GM21576 (cell line): ENCODE data around the gene ATG9A.
A peak's percentile ranks its signal among the peaks of the same experiment; 100 is the strongest.
"Not testable (repeated sequence)": the region's sequence is repeated elsewhere in the genome, so short reads cannot be mapped to it uniquely, and the experiment has no call there.

Source experiments
- ATAC-seq: cut with Tn5 transposase; IDR thresholded peaks from one replicate; pipeline ENCODE4 v1.9.1; 2021; ENCODE audit warnings: mild to moderate bottlenecking, moderate library complexity; ENCODE audit not compliant: unreplicated experiment

ATG9A gene

GRCh38 chr2:219207134-219207883, 22.1 kb downstream of the ATG9A start:
- no peak for ATAC-seq

DNA sequence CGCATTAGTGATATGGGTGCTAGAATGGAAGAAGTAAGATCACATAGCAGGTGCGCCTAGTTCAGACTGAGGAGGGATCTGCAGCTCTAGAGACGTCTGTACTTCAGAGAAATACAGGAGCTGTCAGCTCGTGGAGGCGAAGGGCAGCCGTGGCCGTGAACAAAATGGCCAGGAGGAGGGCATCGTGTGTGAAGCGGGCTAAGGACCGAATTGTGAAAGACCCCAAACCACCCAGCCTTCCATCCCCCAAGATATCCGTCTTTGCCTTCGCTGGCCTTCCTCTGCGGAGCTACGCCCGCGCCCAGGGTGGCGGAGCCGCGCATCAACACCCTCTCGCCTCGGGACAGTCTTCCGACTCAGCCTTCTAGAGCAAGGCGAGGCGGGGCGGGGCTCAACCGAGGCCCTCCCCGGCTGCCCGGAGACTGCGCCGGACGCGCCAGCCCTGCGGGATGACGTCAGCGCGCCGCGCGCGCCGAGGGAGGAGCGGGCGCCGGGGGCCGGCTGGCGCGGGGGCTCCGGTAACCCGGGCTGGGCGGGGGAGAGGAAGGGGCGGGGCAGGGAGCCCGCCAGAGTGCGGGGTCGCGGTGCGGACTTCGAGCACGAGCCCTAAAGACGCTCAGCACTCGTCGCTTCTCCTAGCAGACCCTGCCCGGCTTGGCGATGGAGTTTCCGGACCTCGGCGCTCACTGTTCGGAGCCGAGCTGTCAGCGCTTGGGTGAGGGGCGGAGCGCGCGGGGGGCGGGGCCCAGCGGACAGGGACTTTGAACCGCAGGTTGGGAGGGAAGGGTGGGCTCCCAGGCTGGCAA, 22.9 kb downstream of the ATG9A start, which contains the start of gene ZFAND2B:
ZFAND2B (plus strand) TSS at position 455 of the 806 bp plus-strand sequence; CDS start at position 661, 206 bp downstream.
- ATAC-seq: peak; percentile 98

DNA sequence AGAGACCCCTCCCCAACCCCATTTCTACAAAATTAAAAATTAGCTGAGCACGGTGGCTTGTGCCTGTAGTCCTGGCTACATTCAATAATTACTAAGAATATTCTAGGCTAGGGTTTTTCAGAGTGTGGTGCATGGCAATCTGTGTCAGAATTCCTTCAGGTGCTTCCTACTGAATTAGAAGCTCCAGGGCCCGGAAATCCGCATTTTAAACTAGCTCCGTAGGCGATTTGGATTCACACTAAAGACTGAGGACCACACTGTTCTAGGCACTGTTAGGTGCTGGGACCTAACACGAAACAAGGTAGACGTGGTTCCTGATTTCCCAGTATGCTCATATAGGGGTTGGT, 23.5 kb downstream of the ATG9A start:
- ATAC-seq: no peak

DNA sequence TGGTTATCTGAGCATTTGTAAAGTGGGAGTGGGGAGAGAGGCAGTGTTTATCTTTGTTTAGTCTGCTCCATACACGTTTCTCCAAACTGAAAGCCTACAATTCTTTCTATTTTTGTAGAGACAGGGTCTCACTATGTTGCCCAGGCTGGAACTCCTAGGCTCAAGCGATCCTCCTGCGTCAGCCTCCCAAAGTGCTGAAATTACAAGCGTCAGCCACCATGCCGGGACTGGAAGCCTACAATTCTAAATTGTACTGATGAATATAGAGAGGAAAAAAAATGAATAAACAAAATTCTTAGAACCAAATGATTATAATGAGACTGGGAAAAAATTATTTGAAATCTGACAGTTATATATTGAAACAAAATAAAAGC, 24.3 kb downstream of the ATG9A start:
- ATAC-seq: no peak

DNA sequence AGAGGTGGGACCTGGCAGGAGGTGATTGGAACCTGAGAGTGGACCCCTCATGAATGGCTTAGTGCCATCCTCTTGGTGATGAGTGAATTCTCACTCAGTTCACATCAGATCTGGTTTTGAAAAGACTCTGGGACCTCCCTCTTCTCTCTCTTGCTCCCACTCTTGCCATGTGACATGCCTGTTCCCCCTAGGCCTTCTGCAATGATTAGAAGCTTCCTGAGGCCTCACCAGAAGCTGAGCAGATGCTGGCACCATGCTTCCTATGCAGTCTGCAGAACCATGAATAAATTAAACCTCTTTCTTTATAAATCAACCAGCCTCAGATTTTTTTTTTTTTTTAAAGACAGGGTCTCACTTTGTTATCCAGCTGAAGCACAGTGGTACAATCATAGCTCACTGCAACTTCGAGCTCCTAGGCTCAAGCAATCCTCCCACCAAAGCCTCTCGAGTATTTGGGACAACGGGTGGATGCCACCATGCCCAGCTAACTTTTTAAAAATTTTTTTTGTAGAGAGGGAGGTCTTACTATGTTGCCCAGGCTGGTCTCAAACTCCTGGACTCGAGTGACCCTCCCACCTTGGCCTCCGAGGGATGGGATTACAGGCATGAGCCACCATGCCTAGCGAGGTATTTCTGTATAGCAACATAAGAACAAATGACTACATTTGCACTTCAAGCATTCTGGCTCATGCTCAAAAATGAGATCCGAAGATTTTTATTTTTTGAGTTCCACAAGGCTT, 24.8 kb downstream of the ATG9A start:
- no peak for ATAC-seq

DNA sequence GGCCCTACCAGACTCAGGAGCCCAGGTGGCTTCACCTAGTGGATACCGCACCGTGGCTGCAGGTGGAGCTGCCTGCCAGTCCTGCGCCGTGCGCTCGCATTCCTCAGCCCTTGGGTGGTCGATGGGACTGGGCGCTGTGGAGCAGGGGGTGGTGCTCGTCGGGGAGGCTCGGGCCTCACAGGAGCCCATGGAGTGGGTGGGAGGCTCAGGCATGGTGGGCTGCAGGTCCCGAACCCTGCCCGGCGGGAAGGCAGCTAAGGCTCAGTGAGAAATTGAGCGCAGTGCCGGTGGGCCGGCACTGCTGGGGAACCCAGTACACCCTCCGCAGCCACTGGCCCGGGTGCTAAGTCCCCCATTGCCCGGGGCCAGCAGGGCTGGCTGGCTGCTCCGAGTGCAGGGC, 28.1 kb downstream of the ATG9A start:
- not testable (repeated sequence) for ATAC-seq

- not testable (repeated sequence) for ATAC-seq
These were observed 28.7 kb downstream of the ATG9A start for GRCh38 chr2:219200502-219201326.

DNA sequence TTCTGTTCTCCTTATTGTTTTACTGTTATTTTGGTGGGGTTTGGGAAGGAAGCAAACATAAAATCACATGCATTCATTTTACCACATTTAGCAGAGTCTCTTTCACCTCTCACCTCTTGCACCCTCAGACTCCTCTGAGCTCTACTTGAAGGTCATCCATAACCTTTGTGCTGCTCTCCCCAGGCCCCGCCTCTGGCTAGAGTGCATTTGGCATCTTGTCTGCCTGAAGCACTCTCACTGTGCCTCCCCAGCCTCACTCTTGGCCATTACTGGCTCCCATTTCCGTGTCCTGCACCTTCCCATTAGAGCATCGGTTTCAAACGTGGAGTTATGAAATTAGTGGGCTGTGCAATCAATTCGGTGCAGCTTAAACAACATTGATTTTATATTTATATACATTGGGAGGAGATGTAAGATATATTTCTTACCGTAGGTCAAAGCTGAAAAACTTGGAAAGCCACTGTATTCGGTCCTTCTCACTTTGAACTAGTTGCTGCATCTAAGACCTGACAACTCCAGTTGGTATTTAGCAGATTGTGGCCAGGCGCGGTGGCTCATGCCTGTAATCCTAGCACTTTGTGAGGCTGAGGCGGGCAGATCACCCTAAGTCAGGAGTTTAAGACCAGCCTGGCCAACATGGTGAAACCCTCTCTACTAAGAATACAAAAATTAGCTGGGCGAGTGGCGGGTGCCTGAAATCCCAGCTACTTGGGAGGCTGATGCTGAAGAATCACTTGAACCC, 29.8 kb downstream of the ATG9A start:
- ATAC-seq: no peak

DNA sequence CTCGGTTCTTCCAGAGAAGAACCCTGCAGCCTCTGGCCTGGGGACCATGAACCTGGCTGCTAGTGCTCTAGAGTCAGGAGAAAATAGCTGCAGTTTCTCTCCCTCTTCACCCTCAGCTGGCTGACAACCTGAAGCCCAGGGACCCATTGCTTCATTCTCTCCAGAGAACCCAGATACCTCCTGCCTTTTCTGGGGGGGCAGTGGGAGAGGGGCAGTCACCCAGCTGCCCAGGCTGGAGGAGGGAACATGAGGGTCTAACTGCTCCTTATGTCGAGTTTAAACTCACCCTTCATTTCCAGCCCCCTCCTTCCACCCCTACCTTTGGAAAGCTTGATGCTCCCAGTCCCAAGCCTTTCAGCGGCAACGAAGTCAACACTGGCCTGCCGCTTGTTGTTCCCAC, 30.5 kb downstream of the ATG9A start:
- no peak for ATAC-seq

GRCh38 chr2:219197388-219197787, 32.0 kb downstream of the ATG9A start:
- no peak for ATAC-seq

DNA sequence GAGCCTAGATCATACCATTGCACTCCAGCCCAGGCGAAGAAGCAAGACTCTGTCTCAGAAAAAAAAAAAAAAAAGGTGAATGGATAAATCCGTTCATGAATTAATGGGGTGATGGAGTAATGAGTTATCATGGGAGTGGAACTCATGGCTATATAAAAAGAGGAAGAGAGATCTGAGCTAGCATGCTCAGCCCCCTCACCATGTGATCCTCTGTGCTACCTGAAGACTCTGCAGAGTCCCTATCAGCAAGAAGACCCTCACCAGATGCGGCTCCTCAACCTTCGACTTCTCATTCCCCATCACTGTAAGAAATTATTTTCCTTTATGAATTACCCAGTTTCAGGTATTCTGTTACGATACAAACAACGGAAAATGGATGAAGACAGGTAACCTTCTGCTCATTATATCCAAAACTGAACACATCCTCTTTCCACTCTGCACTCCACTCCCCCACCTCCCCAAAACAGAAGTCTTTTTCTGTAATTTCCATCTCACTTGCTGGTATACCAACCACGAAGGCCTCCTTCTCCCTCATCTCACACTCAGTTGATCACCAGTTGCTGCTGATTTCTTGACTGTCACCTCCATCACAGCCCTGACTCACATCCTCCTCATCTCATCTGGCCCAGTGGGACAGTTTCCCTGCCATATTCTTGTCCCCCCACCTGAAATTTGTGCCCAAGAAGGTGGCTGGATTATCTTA, 42.5 kb downstream of the ATG9A start:
- no peak for ATAC-seq

- no peak for ATAC-seq
These were observed 45.3 kb downstream of the ATG9A start for GRCh38 chr2:219184121-219184520.

- no peak for ATAC-seq
These were observed 46.2 kb downstream of the ATG9A start for GRCh38 chr2:219183151-219183772.

DNA sequence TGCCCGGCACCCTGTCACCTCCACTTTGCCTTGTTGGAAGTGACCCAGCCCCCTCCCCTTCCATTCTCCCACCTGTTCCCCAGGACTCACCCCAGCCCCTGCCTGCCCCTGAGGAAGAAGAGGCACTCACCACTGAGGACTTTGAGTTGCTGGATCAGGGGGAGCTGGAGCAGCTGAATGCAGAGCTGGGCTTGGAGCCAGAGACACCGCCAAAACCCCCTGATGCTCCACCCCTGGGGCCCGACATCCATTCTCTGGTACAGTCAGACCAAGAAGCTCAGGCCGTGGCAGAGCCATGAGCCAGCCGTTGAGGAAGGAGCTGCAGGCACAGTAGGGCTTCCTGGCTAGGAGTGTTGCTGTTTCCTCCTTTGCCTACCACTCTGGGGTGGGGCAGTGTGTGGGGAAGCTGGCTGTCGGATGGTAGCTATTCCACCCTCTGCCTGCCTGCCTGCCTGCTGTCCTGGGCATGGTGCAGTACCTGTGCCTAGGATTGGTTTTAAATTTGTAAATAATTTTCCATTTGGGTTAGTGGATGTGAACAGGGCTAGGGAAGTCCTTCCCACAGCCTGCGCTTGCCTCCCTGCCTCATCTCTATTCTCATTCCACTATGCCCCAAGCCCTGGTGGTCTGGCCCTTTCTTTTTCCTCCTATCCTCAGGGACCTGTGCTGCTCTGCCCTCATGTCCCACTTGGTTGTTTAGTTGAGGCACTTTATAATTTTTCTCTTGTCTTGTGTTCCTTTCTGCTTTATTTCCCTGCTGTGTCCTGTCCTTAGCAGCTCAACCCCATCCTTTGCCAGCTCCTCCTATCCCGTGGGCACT, 46.9 kb downstream of the ATG9A start:
- ATAC-seq: no peak

DNA sequence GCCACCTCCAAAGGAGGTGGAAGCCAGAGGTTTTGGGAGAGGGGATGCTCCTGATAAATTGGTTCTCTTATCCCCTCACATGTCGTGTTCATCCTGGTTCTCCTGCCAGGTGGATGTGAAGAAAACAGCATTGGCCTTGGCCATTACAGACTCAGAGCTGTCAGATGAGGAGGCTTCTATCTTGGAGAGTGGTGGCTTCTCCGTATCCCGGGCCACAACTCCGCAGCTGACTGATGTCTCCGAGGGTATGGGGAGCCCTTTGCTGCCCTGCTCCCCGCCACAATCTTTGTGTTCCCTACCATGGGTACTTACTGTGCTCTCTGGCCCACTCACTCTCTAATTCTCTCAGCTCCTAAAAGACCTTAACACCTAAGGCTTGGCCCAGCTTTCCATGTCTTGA, 47.9 kb downstream of the ATG9A start:
- ATAC-seq: no peak

DNA sequence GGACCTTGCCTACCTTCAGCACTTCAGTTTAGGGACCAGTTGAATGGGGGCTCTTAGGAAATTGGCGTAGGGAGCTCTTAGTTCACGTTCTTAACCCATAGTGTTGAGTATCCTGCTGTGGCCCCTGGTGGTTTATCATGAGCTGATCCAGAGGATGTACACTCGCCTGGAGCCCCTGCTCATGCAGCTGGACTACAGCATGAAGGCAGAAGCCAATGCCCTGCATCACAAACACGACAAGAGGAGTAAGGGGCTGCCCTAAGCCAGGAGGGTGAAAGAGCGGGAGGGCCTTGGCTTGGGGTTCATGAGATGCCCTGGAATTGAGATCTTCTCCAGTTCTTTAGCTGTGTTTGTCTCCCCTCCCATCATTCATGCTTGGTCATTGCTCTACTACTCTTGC, 48.5 kb downstream of the ATG9A start:
- no peak for ATAC-seq

DNA sequence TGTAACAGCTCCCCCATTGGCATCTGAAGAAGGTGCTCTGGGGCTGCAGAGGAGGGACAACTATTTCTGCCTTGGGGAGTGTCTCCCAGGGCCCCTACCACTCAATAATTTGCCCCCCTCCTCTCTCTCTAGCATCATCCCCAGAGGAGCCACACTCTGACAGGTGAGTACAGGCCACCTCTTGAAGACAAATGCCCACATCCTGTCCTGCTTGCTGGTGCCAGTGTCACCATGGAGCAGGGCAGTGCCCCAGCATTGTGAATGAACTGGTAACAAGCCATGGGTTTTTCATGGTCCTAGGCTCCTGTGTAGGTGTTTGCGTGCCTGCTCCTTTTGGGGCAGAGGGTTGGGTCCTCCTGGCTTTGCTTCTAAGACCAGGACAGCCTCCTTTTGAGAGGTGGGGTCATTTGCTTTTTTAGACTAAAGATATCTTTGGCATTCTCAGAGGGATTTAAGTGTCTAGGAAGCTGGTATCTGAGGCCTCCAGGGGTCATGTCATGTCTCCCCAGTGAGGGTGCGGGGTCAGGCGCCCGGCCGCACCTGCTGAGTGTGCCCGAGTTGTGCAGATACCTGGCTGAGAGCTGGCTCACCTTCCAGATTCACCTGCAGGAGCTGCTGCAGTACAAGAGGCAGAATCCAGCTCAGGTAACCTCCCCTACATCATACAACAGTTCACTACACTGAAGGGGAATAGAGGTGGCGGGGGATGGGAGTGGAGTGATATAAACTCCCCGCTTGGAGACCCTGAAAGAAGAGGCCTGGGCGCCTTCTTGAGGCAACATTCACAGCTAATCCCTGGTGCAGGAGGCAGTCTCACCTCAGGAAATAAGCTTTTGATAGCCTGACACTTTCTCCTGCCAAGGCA, 49.6 kb downstream of the ATG9A start:
- no peak for ATAC-seq
